ENCODE measurements around the gene DNA2.

GRCh38 chr10:68516766-68517165, 45.0 kb upstream of the DNA2 start:
- TF ChIP-seq, protein P1, sequence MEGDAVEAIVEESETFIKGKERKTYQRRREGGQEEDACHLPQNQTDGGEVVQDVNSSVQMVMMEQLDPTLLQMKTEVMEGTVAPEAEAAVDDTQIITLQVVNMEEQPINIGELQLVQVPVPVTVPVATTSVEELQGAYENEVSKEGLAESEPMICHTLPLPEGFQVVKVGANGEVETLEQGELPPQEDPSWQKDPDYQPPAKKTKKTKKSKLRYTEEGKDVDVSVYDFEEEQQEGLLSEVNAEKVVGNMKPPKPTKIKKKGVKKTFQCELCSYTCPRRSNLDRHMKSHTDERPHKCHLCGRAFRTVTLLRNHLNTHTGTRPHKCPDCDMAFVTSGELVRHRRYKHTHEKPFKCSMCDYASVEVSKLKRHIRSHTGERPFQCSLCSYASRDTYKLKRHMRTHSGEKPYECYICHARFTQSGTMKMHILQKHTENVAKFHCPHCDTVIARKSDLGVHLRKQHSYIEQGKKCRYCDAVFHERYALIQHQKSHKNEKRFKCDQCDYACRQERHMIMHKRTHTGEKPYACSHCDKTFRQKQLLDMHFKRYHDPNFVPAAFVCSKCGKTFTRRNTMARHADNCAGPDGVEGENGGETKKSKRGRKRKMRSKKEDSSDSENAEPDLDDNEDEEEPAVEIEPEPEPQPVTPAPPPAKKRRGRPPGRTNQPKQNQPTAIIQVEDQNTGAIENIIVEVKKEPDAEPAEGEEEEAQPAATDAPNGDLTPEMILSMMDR (IDR thresholded peaks at IDR 0.05): no peak
- TF ChIP-seq POLR2AphosphoS5 (IDR thresholded peaks at IDR 0.05; ENCODE audit: low read depth, low read length): no peak
- TF ChIP-seq, protein P2, sequence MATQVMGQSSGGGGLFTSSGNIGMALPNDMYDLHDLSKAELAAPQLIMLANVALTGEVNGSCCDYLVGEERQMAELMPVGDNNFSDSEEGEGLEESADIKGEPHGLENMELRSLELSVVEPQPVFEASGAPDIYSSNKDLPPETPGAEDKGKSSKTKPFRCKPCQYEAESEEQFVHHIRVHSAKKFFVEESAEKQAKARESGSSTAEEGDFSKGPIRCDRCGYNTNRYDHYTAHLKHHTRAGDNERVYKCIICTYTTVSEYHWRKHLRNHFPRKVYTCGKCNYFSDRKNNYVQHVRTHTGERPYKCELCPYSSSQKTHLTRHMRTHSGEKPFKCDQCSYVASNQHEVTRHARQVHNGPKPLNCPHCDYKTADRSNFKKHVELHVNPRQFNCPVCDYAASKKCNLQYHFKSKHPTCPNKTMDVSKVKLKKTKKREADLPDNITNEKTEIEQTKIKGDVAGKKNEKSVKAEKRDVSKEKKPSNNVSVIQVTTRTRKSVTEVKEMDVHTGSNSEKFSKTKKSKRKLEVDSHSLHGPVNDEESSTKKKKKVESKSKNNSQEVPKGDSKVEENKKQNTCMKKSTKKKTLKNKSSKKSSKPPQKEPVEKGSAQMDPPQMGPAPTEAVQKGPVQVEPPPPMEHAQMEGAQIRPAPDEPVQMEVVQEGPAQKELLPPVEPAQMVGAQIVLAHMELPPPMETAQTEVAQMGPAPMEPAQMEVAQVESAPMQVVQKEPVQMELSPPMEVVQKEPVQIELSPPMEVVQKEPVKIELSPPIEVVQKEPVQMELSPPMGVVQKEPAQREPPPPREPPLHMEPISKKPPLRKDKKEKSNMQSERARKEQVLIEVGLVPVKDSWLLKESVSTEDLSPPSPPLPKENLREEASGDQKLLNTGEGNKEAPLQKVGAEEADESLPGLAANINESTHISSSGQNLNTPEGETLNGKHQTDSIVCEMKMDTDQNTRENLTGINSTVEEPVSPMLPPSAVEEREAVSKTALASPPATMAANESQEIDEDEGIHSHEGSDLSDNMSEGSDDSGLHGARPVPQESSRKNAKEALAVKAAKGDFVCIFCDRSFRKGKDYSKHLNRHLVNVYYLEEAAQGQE (IDR thresholded peaks at IDR 0.05; ENCODE audit: insufficient read depth in 1 of 2, low read depth in 2 of 2, low read length in 1 of 2): no peak
- no peak for TF ChIP-seq SIN3A (IDR thresholded peaks at IDR 0.05; ENCODE audit: borderline replicate concordance, insufficient read depth, low read depth, low read length)
